Activated CD8-positive, alpha-beta memory T cell treated with anti-CD3 and anti-CD28 coated beads, Interleukin-2, amount 50 U/mL, for 4 hours (primary cell): Measurements from ENCODE around the gene PAF1.
"Not testable (repeated sequence)": the region's sequence is repeated elsewhere in the genome, so short reads cannot be mapped to it uniquely, and the experiment has no call there.

ENCODE experiments used
- DNase-seq: peaks from one replicate; pipeline ENCODE4 v3.0.0-alpha.2; 2020

The PAF1 gene

DNA sequence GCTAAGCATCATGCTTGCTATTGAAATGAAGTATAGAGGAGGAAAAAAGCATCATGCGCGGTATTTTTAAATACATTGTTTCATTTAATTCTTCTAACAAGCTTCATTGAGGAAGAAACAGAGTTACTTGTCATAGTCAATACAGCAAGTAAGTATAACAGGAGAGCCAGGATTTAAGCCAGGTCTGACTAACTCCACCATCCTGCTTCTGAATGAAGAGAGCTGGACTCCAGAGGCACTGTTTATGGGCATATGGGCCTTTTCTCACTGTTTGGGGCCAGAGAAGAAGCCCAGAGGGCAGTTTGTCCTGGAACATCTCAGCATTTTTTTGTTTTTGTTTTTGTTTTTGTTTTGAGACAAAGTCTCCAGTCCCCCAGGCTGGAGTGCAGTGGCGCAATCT is 40.8 kb downstream of the PAF1 start:
- no peak for DNase-seq

DNA sequence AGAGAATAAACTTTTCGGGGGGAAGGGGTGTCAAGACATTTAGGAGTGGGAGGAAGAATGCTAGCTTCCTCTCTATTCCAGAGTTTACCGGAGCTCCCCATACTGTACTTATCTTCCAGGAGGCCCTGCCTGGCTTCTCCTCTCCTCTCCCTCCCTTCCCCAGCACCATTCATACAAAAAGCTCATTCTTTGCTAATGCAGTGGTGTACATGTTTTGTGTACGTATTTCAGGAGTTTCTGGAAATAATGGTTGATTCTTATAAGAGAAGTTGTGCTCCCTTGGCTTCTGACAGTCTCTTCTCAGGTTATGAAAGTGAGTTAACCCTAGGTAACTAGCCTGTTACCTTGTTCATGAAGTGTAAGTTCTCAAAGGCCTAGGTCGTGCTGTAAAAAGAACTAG is 41.6 kb downstream of the PAF1 start:
- DNase-seq: no peak

- DNase-seq: no peak
These were observed 43.4 kb downstream of the PAF1 start for GRCh38 chr19:39347332-39348164.

DNA sequence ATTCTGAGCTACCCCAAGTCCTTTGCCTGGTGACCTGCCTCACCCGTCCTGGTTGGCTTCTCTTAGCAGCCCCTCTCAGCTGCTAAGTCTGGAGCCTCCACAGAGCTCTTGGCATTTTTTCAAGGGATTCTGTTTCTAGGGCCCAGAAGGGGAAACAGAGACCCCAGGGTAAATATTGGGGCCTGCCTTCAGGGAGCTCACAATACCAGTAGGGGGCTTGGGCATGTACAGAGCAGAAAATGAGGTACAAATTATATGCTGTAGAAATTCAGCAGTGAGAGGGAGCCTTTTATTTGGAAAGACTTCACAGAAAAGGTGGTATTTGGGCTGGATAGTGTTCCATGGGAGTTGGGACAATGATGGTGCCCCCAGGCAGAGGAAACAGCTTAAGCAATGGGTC is 45.0 kb downstream of the PAF1 start:
- DNase-seq: no peak

GRCh38 chr19:39342647-39343305 is 48.1 kb downstream of the PAF1 start:
- peak; percentile 26 for DNase-seq

- peak; percentile 99 for DNase-seq
These were observed 48.9 kb downstream of the PAF1 start, which contains the start of gene SAMD4B for GRCh38 chr19:39341719-39342604. TSS of gene SAMD4B (plus strand) at chr19:39342421. CDS start at chr19:39356894, 14,473 bp downstream.

GRCh38 chr19:39341129-39341718 is 49.7 kb downstream of the PAF1 start:
- no peak for DNase-seq

- not testable (repeated sequence) for DNase-seq
These were observed 50.8 kb downstream of the PAF1 start for GRCh38 chr19:39340156-39340555.

DNA sequence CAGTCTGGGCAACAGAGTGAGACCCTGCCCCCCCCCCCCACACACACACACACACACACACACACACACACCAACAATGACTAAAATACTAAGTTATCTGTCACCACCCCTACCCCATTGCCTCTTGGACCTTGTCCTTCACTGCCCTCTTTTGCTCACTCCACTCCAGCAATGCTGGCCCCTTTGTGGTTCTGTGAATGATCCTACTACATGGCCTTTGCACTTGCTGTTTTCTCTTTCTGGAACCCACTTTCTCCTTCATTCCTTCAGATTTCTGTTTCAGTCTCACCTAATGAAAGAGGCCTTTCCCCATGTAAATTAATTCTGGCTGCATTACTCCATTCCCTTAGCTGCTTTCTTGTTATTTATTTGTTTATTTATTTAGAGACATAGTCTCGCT is 51.2 kb downstream of the PAF1 start:
- DNase-seq: no peak

DNA sequence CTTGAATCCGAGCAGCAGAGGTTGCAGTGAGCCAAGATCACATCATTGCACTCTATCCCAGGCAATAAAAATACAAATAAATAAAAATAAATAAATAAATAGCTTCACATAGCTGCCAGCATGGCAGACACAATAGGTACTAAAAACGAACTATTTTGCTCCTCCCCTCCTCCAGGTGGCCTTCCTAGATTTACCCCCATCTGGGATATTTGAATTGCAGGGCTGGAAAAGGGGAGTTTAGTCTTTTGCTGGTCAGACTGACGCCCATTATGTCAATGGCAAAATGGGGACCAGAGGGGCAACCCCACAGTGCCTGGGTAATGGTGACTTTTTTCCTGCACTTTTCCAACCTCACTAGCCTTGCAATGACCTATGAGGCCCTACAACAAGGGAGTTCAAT is 54.4 kb downstream of the PAF1 start:
- DNase-seq: no peak
